ENCODE results near the gene LRCH4. TPM values are rescaled to one million over a fixed set of nuclear protein-coding genes. Genes with fewer than 3 reads are reported as not detected.
A peak's percentile ranks its signal among the peaks of the same experiment; 100 is the strongest.

The LRCH4 gene
- total and polyA plus RNA-seq, 2 of the 13 experiments (the other 11 are each of a cell fraction or from before 2014, with no cell fraction given) = 7.0 to 9.3 TPM

DNA sequence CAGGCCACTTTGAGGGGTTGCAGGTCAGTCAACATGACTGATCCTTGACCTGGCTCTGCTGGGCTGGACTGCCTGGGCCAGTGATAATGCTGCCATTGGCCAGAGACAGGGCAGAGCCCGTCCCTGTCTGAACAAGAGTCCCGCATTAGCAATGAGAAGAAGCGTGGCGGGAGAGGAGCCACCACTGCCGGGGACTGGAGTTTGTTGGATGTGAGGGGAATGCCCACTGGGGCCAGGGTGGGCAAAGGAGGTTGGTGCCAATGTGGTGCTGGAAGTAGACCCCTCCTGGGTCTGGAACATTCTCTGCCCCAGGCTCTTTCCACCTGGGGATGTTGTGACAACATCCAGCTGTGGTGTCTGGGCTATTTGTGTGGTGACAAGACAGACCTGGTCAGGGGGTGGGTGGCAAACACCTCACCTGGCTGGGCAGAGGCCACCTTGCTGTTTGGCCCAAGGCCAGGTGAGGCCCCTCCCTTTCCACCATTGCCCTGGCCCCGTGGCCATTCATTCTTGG is 19.9 kb downstream of the LRCH4 start:
- POLR2A ChIA-PET = interaction anchor here (2.0 to 2.2 kb wide), 2 partner anchors 19 to 20 kb away, joined by 5 to 7 read pairs; partner anchors contain the start of genes FBXO24 and LRCH4
- TF ChIP-seq SAP130 (CRISPR knock-in tag; IDR thresholded peaks at IDR 0.05; ENCODE audit: low read depth) = 0 out of 2 replicates have a peak, but pooled peaks have one; percentile 19
- TF ChIP-seq NFRKB (IDR thresholded peaks at IDR 0.05) = no peak
- no peak for TF ChIP-seq HDAC2 (CRISPR knock-in tag; IDR thresholded peaks at IDR 0.05)
- no peak for TF ChIP-seq DR1 (CRISPR knock-in tag; IDR thresholded peaks at IDR 0.05)
- TF ChIP-seq, protein P1, sequence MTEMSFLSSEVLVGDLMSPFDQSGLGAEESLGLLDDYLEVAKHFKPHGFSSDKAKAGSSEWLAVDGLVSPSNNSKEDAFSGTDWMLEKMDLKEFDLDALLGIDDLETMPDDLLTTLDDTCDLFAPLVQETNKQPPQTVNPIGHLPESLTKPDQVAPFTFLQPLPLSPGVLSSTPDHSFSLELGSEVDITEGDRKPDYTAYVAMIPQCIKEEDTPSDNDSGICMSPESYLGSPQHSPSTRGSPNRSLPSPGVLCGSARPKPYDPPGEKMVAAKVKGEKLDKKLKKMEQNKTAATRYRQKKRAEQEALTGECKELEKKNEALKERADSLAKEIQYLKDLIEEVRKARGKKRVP (CRISPR knock-in tag; IDR thresholded peaks at IDR 0.05) = no peak
- TF ChIP-seq, protein P2, sequence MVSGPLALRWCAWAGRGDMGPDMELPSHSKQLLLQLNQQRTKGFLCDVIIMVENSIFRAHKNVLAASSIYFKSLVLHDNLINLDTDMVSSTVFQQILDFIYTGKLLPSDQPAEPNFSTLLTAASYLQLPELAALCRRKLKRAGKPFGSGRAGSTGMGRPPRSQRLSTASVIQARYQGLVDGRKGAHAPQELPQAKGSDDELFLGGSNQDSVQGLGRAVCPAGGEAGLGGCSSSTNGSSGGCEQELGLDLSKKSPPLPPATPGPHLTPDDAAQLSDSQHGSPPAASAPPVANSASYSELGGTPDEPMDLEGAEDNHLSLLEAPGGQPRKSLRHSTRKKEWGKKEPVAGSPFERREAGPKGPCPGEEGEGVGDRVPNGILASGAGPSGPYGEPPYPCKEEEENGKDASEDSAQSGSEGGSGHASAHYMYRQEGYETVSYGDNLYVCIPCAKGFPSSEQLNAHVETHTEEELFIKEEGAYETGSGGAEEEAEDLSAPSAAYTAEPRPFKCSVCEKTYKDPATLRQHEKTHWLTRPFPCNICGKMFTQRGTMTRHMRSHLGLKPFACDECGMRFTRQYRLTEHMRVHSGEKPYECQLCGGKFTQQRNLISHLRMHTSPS (CRISPR knock-in tag; IDR thresholded peaks at IDR 0.05; ENCODE audit: low read depth) = no peak
- TF ChIP-seq ZNF317 (CRISPR knock-in tag; IDR thresholded peaks at IDR 0.05) = no peak
- TF ChIP-seq TCF7L2 (IDR thresholded peaks at IDR 0.05; ENCODE audit: low read depth, low read length) = no peak
- no peak for TF ChIP-seq HCFC1 (IDR thresholded peaks at IDR 0.05; ENCODE audit: low read depth, low read length)
- TF ChIP-seq FOXK1 (CRISPR knock-in tag; IDR thresholded peaks at IDR 0.05; ENCODE audit: borderline replicate concordance, low read depth) = no peak
- TF ChIP-seq, protein P3, sequence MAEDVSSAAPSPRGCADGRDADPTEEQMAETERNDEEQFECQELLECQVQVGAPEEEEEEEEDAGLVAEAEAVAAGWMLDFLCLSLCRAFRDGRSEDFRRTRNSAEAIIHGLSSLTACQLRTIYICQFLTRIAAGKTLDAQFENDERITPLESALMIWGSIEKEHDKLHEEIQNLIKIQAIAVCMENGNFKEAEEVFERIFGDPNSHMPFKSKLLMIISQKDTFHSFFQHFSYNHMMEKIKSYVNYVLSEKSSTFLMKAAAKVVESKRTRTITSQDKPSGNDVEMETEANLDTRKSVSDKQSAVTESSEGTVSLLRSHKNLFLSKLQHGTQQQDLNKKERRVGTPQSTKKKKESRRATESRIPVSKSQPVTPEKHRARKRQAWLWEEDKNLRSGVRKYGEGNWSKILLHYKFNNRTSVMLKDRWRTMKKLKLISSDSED (CRISPR knock-in tag; IDR thresholded peaks at IDR 0.05) = no peak
- TF ChIP-seq, protein P4, sequence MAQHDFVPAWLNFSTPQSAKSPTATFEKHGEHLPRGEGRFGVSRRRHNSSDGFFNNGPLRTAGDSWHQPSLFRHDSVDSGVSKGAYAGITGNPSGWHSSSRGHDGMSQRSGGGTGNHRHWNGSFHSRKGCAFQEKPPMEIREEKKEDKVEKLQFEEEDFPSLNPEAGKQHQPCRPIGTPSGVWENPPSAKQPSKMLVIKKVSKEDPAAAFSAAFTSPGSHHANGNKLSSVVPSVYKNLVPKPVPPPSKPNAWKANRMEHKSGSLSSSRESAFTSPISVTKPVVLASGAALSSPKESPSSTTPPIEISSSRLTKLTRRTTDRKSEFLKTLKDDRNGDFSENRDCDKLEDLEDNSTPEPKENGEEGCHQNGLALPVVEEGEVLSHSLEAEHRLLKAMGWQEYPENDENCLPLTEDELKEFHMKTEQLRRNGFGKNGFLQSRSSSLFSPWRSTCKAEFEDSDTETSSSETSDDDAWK (CRISPR knock-in tag; IDR thresholded peaks at IDR 0.05) = no peak
- TF ChIP-seq SRY (CRISPR knock-in tag; IDR thresholded peaks at IDR 0.05) = 0 out of 2 replicates have a peak, but pooled peaks have one; percentile 59
- TF ChIP-seq PHF20 (CRISPR knock-in tag; IDR thresholded peaks at IDR 0.05) = no peak
- TF ChIP-seq AGO2 (optimal IDR thresholded peaks at IDR 0.05; ENCODE audit: low read depth, low read length) = peak; percentile 93
- peak; percentile 41 for TF ChIP-seq POLR2AphosphoS5 (IDR thresholded peaks at IDR 0.05; ENCODE audit: low read depth, low read length)
- 0 out of 2 replicates have a peak, but pooled peaks have one; percentile 28 for TF ChIP-seq ARNTL (CRISPR knock-in tag; IDR thresholded peaks at IDR 0.05)
- no peak for TF ChIP-seq ZNF235 (CRISPR knock-in tag; IDR thresholded peaks at IDR 0.05; ENCODE audit: borderline replicate concordance)
- no peak for TF ChIP-seq REL (CRISPR knock-in tag; conservative IDR thresholded peaks at IDR 0.05)
- no peak for TF ChIP-seq KAT2B (IDR thresholded peaks at IDR 0.05; ENCODE audit: borderline replicate concordance, low read depth, low read length)
- 0 out of 2 replicates have a peak, but pooled peaks have one; percentile 4 for TF ChIP-seq KAT8 (CRISPR knock-in tag; IDR thresholded peaks at IDR 0.05)

More for the DNA sequence above, 19.9 kb downstream of the LRCH4 start:
- no peak overlapping the region; a peak in 1 of 6 replicates for H3K4me3 ChIP-seq (replicated peaks in 1 of 3; ENCODE audit: insufficient read depth in 1 of 3, low read depth in 2 of 3, low read length in 3 of 3)
- peaks cover 100% of the 10 kb centered on the region for H3K4me1 ChIP-seq (ENCODE audit: insufficient read depth, low read length)
- H3K27ac ChIP-seq (ENCODE audit: extremely low read length, insufficient read depth, low read length) = peak overlapping the region; percentile 99
- H3K4me2 ChIP-seq (ENCODE audit: low read depth, low read length) = 0 out of 2 replicates have a peak overlapping the region, but pooled peaks have one; percentile 16
- WGBS (ENCODE audit: low lambda C conversion rate) = 61% methylated on average over 5 of the region's 6 CpGs
- peak overlapping the region; percentile 73; the same call in 1 of the 2 replicates for H3K9ac ChIP-seq (ENCODE audit: insufficient read depth, low read depth, low read length)
- H3K36me3 ChIP-seq (replicated peaks in 1 of 2; ENCODE audit: control insufficient read depth in 1 of 2, insufficient read depth in 2 of 2, low read length in 2 of 2) = peaks cover 27 to 46% of the 10 kb centered on the region in 2 experiments
- no peak overlapping the region for H2AFZ ChIP-seq (ENCODE audit: low read length)
- H3K9me3 ChIP-seq (ENCODE audit: low read length) = no peaks in the 10 kb centered on the region
- peaks cover 2% of the 10 kb centered on the region for H3K79me2 ChIP-seq (ENCODE audit: insufficient read depth, low read length)
- FAIRE-seq (no peak), DNase-seq (ENCODE audit: low spot score) (no peak), ATAC-seq (no peak)
- intact Hi-C loops (cut with micrococcal nuclease; ENCODE audit: unreplicated experiment) = no loop called here
- no peaks in the 10 kb centered on the region for H3K27me3 ChIP-seq (ENCODE audit: control insufficient read depth in 1 of 2, insufficient read depth in 2 of 2, low read length in 2 of 2)
- H4K20me1 ChIP-seq (ENCODE audit: insufficient read depth, low read length) = peaks cover 14% of the 10 kb centered on the region; the same call in 1 of the 2 replicates
- CTCF ChIA-PET (ENCODE audit: low intra/inter-chr PET ratio, low total read pairs) = no interaction called here
- BruUV-seq (replicated peaks) = TSS peak; percentile 15
- in situ Hi-C loops (cut with HindIII; ENCODE audit: extremely low pct_ligation_motif_present, low pct_unique_long_range_greater_than_20kb) = loop anchor here (5.0 kb wide), 1 partner anchor 79 kb away; no protein-coding TSS in a partner anchor

Data from HepG2 (cell line).